ENCODE results near the gene BCL6.

The BCL6 gene

GRCh38 chr3:187729598-187729997 is 15.7 kb downstream of the BCL6 start:
- Histone ChIP-seq H3K36me3 (ENCODE audit: insufficient read depth, low read length) (peaks cover 99% of the 10 kb centered on the region), H4K20me1 (ENCODE audit: insufficient read depth, low read length, poor library complexity, severe bottlenecking) (peaks cover 9% of the 10 kb centered on the region), H3K27me3 (ENCODE audit: insufficient read depth, low read length, poor library complexity, severe bottlenecking) (no peaks in the 10 kb centered on the region), H2AFZ (ENCODE audit: low read length) (no peak overlapping the region), H3K4me1 (ENCODE audit: insufficient read depth, low read length, poor library complexity, severe bottlenecking) (peaks cover 8% of the 10 kb centered on the region), H3K4me3 (ENCODE audit: low read length, poor library complexity, severe bottlenecking) (no peak overlapping the region), H3F3A (ENCODE audit: low read depth) (no peaks in the 10 kb centered on the region), H3K9me3 (ENCODE audit: insufficient read depth, low read depth, low read length) (no peaks in the 10 kb centered on the region), H3K9ac (ENCODE audit: low read depth, low read length, poor library complexity, severe bottlenecking) (no peak overlapping the region), H3K9me2 (replicated peaks; ENCODE audit: low read depth, low read length) (no peaks in the 10 kb centered on the region), H3K79me2 (ENCODE audit: insufficient read depth, low read length) (peaks cover 10% of the 10 kb centered on the region), H3K4me2 (ENCODE audit: low read depth, low read length, poor library complexity, severe bottlenecking) (no peak overlapping the region)
- TF ChIP-seq, protein P1, sequence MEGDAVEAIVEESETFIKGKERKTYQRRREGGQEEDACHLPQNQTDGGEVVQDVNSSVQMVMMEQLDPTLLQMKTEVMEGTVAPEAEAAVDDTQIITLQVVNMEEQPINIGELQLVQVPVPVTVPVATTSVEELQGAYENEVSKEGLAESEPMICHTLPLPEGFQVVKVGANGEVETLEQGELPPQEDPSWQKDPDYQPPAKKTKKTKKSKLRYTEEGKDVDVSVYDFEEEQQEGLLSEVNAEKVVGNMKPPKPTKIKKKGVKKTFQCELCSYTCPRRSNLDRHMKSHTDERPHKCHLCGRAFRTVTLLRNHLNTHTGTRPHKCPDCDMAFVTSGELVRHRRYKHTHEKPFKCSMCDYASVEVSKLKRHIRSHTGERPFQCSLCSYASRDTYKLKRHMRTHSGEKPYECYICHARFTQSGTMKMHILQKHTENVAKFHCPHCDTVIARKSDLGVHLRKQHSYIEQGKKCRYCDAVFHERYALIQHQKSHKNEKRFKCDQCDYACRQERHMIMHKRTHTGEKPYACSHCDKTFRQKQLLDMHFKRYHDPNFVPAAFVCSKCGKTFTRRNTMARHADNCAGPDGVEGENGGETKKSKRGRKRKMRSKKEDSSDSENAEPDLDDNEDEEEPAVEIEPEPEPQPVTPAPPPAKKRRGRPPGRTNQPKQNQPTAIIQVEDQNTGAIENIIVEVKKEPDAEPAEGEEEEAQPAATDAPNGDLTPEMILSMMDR (conservative IDR thresholded peaks at IDR 0.05; ENCODE audit: low read length) = no peak
- TF ChIP-seq EZH2phosphoT487 (IDR thresholded peaks at IDR 0.05; ENCODE audit: borderline replicate concordance) = no peak

DNA sequence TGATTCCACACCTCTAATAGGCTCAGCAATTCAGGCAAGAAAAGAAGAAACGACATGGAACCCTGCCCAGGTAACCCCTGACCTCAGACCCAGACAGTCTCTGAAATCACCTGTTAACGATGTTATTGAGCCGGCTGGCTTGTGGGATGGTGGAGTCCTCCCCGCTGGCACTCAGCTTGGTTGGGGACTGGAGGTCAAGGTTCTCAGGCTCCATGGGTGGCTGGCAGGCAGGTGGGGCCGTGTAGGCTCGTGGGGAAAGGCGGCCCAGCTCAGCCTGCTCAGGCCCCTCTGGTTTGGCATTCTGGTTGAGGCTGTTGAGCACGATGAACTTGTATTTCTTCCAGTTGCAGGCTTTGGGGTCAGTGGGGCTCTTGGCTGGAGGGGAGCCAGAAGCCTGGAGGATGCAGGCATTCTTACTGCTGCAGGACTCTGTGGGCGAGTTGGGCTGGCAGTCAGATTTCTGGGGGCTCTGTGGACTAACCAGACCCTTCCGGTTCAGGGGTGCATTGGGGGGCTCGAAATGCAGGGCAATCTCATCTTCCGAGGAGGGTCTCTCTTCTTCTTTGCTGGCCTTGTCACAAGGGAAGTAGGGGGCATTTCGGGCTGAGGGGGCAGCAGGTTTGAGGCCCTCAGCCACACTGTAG is 16.2 kb downstream of the BCL6 start:
- Histone ChIP-seq H3K4me2 (ENCODE audit: low read depth, low read length, poor library complexity, severe bottlenecking) (no peak overlapping the region), H3K9ac (ENCODE audit: low read depth, low read length, poor library complexity, severe bottlenecking) (no peak overlapping the region), H3F3A (ENCODE audit: low read depth) (no peaks in the 10 kb centered on the region), H3K9me2 (replicated peaks; ENCODE audit: low read depth, low read length) (no peaks in the 10 kb centered on the region), H3K9me3 (ENCODE audit: insufficient read depth, low read depth, low read length) (no peaks in the 10 kb centered on the region), H3K79me2 (ENCODE audit: insufficient read depth, low read length) (peaks cover 5% of the 10 kb centered on the region; the same call in 1 of the 2 replicates), H3K27me3 (ENCODE audit: insufficient read depth, low read length, poor library complexity, severe bottlenecking) (no peaks in the 10 kb centered on the region), H2AFZ (ENCODE audit: low read length) (no peak overlapping the region), H3K4me1 (ENCODE audit: insufficient read depth, low read length, poor library complexity, severe bottlenecking) (peaks cover 8% of the 10 kb centered on the region), H4K20me1 (ENCODE audit: insufficient read depth, low read length, poor library complexity, severe bottlenecking) (peaks cover 4% of the 10 kb centered on the region), H3K4me3 (ENCODE audit: low read length, poor library complexity, severe bottlenecking) (no peak overlapping the region), H3K36me3 (ENCODE audit: insufficient read depth, low read length) (peaks cover 99% of the 10 kb centered on the region)
- TF ChIP-seq, protein P1 (conservative IDR thresholded peaks at IDR 0.05; ENCODE audit: low read length) = no peak
- no peak for TF ChIP-seq EZH2phosphoT487 (IDR thresholded peaks at IDR 0.05; ENCODE audit: borderline replicate concordance)

DNA sequence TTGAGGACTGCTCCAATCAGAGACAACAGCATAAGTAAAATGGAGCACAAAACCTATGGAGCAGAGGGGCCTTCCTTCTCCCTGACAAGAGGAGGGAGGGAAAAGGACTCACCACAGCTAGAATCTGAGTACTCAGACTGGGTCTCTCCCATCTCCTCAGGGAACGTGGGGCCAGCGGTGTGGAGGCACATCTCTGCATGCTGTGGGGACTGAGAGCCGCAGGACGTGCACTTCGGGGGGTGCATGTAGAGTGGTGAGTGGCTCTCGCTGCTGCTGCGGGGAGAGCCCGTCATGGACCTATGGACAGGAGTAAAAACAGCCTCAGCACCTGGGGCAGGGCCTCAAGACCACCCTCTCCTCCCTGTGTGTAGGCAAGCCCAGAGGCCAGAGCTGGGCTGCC is 17.0 kb downstream of the BCL6 start:
- no peak for TF ChIP-seq EZH2phosphoT487 (IDR thresholded peaks at IDR 0.05; ENCODE audit: borderline replicate concordance)
- TF ChIP-seq, protein P1 (conservative IDR thresholded peaks at IDR 0.05; ENCODE audit: low read length) = no peak
- Histone ChIP-seq H3K36me3 (ENCODE audit: insufficient read depth, low read length) (peaks cover 100% of the 10 kb centered on the region), H2AFZ (ENCODE audit: low read length) (no peak overlapping the region), H3K4me1 (ENCODE audit: insufficient read depth, low read length, poor library complexity, severe bottlenecking) (peaks cover 8% of the 10 kb centered on the region), H3K4me2 (ENCODE audit: low read depth, low read length, poor library complexity, severe bottlenecking) (no peak overlapping the region), H3K27me3 (ENCODE audit: insufficient read depth, low read length, poor library complexity, severe bottlenecking) (no peaks in the 10 kb centered on the region), H3K79me2 (ENCODE audit: insufficient read depth, low read length) (peaks cover 3% of the 10 kb centered on the region; the same call in 1 of the 2 replicates), H3F3A (ENCODE audit: low read depth) (no peaks in the 10 kb centered on the region), H3K9me2 (replicated peaks; ENCODE audit: low read depth, low read length) (no peaks in the 10 kb centered on the region), H3K4me3 (ENCODE audit: low read length, poor library complexity, severe bottlenecking) (no peak overlapping the region), H3K9ac (ENCODE audit: low read depth, low read length, poor library complexity, severe bottlenecking) (no peak overlapping the region), H4K20me1 (ENCODE audit: insufficient read depth, low read length, poor library complexity, severe bottlenecking) (peaks cover 4% of the 10 kb centered on the region), H3K9me3 (ENCODE audit: insufficient read depth, low read depth, low read length) (no peaks in the 10 kb centered on the region)
